A673 (cell line): Measurements from ENCODE around the gene ALG14.

ENCODE experiments used
- CTCF ChIP-seq: fragments of 300-800, 200-600 bp; sonication (generic); conservative IDR thresholded peaks from 2 replicates; pipeline ENCODE4 v1.5.1; 2017; ENCODE audit warnings: low read depth, mild to moderate bottlenecking, antibody characterized with exemption, low read length, moderate library complexity, mixed read lengths
- EZH2 ChIP-seq: fragments of 200-600 bp; sonication (generic); IDR thresholded peaks from 2 replicates; pipeline ENCODE4 v1.6.1; 2017; ENCODE audit warnings: borderline replicate concordance, low read depth, mild to moderate bottlenecking, mixed read lengths, antibody characterized with exemption, low read length; ENCODE audit not compliant: poor library complexity, severe bottlenecking

DNA sequence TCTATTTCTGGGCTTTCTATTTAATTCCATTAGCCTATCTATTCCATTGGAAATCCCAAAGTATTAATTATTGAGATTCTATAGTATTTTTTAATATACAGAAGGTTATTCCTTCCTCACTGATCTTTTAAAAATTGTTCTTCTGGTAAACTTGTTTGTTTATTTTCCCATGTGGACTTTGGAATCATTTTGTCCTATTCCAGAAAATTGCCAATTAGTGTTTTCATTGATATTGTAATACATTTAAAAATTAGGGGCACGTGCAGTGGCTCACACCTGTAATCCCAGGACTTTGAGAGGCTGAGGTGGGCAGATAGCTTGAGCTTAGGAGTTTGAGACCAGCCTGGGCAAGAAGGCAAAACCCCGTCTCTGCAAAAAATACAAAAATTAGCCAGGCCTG lies 36.0 kb upstream of the ALG14 start:
- TF ChIP-seq CTCF: no peak
- TF ChIP-seq EZH2: no peak
